Measurements from ENCODE around the gene CAB39L. TPM values are rescaled to one million over a fixed set of nuclear protein-coding genes. Genes with fewer than 3 reads are reported as not detected.

CAB39L gene
- total and polyA plus RNA-seq, 3 donors from 2014 or later: 23.2 to 46.9 (median 26.0) TPM

GRCh38 chr13:49472186-49472585, 28.3 kb upstream of the CAB39L start:
- Histone ChIP-seq H3K4me1 (peaks cover 3% of the 10 kb centered on the region), H3K27ac (no peak overlapping the region), H3K36me3 (ENCODE audit: low read depth, missing control alignments) (no peaks in the 10 kb centered on the region), H3K9me3 (no peaks in the 10 kb centered on the region), H3K27me3 (no peaks in the 10 kb centered on the region), H3K4me3 (no peak overlapping the region)
- 48 to 63% methylated on average over 1 of the region's 1 CpG for WGBS, 2 donors
- TF ChIP-seq CTCF (IDR thresholded peaks at IDR 0.05): no peak
- TF ChIP-seq POLR2A (IDR thresholded peaks at IDR 0.05): no peak
- intact Hi-C loops (cut with DNase I; ENCODE audit: low total_unique reads): no loop called here
- no peak for DNase-seq

- H3K4me1 ChIP-seq: peaks cover 9% of the 10 kb centered on the region
- intact Hi-C loops (cut with DNase I; ENCODE audit: low total_unique reads): no loop called here
- H3K27ac ChIP-seq: peak overlapping the region in 1 of 2 donors; percentile 62
- no peak for TF ChIP-seq POLR2A (IDR thresholded peaks at IDR 0.05)
- TF ChIP-seq CTCF (IDR thresholded peaks at IDR 0.05): no peak
- H3K36me3 ChIP-seq (ENCODE audit: low read depth, missing control alignments): no peaks in the 10 kb centered on the region
- DNase-seq: no peak
- WGBS, 2 donors: 76 to 82% methylated on average over 5 of the region's 5 CpGs
- no peaks in the 10 kb centered on the region for H3K27me3 ChIP-seq
- H3K9me3 ChIP-seq: no peaks in the 10 kb centered on the region
- no peak overlapping the region for H3K4me3 ChIP-seq
Observed at GRCh38 chr13:49466292-49466838, 22.5 kb upstream of the CAB39L start.

- H3K4me1 ChIP-seq: peaks cover 9% of the 10 kb centered on the region
- no peak for DNase-seq
- 42 to 59% methylated on average over 4 of the region's 4 CpGs for WGBS, 2 donors
- H3K36me3 ChIP-seq (ENCODE audit: low read depth, missing control alignments): no peaks in the 10 kb centered on the region
- H3K9me3 ChIP-seq: no peaks in the 10 kb centered on the region
- no peaks in the 10 kb centered on the region for H3K27me3 ChIP-seq
- H3K27ac ChIP-seq: peak overlapping the region; percentile 9 to 62
- TF ChIP-seq POLR2A (IDR thresholded peaks at IDR 0.05): no peak
- no peak for TF ChIP-seq CTCF (IDR thresholded peaks at IDR 0.05)
- intact Hi-C loops (cut with DNase I; ENCODE audit: low total_unique reads): no loop called here
- H3K4me3 ChIP-seq: no peak overlapping the region
Observed at GRCh38 chr13:49464621-49465325, 20.9 kb upstream of the CAB39L start.

- H3K9me3 ChIP-seq: no peaks in the 10 kb centered on the region
- no peaks in the 10 kb centered on the region for H3K27me3 ChIP-seq
- H3K4me3 ChIP-seq: no peak overlapping the region
- H3K36me3 ChIP-seq (ENCODE audit: low read depth, missing control alignments): no peaks in the 10 kb centered on the region
- no peak for TF ChIP-seq CTCF (IDR thresholded peaks at IDR 0.05)
- no peak for TF ChIP-seq POLR2A (IDR thresholded peaks at IDR 0.05)
- H3K4me1 ChIP-seq: peaks cover 9% of the 10 kb centered on the region
- intact Hi-C loops (cut with DNase I; ENCODE audit: low total_unique reads): no loop called here
- DNase-seq: no peak
- peak overlapping the region in 1 of 2 donors; percentile 62 for H3K27ac ChIP-seq
- WGBS, 2 donors: 57 to 69% methylated on average over 1 of the region's 1 CpG
Observed at GRCh38 chr13:49464085-49464484, 20.2 kb upstream of the CAB39L start.

- no peak for DNase-seq
- H3K9me3 ChIP-seq: no peaks in the 10 kb centered on the region
- no peaks in the 10 kb centered on the region for H3K36me3 ChIP-seq (ENCODE audit: low read depth, missing control alignments)
- H3K27ac ChIP-seq: no peak overlapping the region
- H3K4me3 ChIP-seq: no peak overlapping the region
- H3K4me1 ChIP-seq: peaks cover 5% of the 10 kb centered on the region
- intact Hi-C loops (cut with DNase I; ENCODE audit: low total_unique reads): no loop called here
- TF ChIP-seq POLR2A (IDR thresholded peaks at IDR 0.05): no peak
- TF ChIP-seq CTCF (IDR thresholded peaks at IDR 0.05): no peak
- WGBS, 2 donors: 90 to 97% methylated on average over 1 of the region's 1 CpG
- H3K27me3 ChIP-seq: no peaks in the 10 kb centered on the region
Observed at GRCh38 chr13:49459580-49459979, 15.7 kb upstream of the CAB39L start.
